NCI-H2171 (cell line): ENCODE results near the gene MAP4K4.

Experiments used
- DNase-seq: peaks from one replicate; lab custom pipeline; 2025; lab: John Stamatoyannopoulos, UW

The MAP4K4 gene

DNA sequence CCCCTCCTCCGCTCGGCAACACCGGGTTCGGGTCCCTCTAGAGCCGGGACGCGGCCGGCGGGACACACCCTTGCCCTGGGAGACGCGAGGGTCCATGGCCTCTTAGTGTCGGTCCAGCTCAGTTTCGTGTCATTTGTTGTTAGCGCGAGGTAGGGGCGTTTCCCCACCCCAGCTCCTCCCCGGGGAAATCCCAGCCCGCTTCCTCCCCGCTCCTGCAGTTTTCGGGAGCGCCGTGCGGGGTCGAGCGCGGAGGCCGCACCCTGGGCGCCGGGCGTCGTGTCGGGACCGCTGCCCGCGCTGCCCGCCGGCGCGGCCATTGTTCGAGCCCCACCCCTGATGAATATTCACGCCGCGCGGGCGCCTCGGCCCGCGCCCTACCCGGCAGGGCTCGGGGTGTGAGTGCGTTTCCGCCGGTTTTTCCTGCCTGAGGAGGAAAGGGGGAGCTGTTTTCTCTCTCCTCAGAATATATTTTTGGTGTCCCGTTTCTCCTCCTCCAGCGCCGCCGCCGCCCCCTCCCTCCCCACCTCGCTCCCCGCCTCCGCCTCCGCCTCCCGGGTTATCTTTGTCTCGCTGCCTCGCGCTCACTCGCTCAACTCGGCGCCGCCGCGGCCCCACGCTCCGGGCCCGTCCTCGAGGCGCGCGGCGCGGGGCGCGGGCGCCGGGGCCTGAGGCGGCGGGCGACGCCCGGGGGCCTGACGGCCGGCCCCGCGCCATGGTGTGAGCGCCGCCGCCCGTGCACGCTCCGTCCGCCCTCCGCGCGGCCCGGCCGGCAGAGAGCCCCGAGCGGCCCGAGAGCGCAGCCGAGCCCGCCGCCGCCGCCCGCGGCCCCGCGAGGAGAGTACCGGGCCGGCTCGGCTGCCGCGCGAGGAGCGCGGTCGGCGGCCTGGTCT lies at the start of gene MAP4K4:
MAP4K4 (plus strand) TSS at position 584 of the 890 bp plus-strand sequence. CDS start 374 bp downstream, outside the sequence.
- peak; percentile 76 for DNase-seq

DNA sequence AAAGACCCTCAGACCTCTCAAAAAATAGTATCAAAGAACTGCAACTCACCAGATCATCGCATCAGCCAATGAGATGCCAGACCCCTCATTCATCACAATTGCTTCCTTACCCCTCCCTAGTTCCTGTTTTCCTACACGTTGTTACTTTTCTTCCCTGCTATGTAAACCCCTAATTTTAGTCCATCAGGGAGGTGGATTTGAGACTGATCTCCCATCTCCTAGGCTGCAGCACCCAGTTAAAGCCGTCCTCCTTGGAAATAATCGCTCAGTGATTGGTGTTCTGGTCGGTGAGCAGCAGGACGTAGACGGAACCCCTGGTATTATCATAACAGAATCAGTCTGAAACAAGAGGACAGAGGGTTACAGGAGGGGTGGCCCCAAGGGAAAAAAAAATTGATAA lies 44.0 kb upstream of the MAP4K4 start:
- DNase-seq = no peak

DNA sequence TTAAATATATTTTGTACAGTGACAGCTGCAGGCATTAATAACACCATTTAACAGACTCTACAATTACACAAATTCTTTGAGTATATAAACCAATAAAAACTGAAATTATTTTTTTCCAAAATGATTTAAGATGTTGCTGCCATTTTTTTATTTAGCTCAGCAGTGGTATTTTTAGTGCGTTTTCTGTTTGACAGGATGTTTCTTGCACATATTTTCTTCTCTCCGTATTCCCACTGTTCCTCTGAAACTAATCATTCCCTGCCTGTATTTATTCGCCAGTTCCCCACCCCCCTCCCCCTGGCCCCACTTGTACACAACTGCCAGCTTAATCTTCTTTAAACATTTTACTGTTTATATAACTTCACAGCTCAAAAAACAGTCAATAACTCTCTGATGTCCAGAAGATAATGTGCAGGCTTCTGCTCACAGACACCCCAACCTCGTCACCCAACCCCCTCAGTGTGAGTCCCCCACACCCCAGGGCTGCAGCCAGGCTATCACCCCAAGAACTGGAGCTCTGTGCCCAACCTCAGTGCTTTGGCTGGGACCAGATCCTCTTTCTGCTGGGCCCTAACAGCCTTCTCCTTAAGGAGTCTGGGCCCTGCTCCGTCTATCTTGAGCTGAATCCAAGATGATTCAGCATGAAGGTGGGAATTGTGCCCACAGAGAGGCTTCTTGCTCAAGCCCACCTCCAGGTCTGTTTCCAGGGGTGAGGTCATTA lies 41.6 kb upstream of the MAP4K4 start:
- no peak for DNase-seq

DNA sequence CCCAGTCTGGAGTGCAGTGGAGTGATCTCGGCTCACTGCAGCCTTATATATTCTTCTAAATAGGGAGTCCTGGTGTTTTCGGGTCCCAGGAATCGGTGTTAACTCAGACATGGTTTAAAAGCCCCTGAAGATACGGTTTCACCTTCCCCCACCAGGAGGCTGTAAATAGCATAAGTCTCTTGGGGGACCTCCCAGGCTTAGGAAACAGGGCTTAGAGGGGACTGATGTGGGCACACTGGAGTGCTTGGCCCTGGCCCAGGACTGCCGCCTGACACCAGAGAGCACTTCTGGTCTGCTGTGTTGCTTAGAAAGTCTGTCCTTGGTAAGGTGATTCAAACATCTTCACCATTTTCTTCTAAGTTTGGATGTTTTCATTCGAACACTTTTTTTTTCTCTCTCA lies 39.7 kb upstream of the MAP4K4 start:
- DNase-seq = peak; percentile 80

DNA sequence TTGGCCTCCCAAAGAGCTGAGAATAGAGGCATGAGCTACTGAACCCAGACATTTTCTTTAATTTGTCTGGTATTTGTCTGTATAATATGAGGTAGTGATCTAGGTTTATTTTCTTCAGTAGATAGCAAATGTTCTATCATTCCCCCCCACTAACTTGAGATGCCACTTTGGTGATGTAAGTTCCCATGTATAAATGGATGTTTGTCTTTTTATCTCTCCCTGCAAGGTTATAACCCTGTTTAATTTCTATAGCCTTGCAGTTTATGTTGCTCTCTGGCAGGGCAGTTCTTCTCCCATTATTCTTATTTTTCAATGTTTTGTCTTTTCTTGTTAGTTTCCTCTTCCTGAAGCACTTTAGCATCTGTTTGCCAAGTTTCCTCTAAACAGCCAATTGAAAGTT lies 39.1 kb upstream of the MAP4K4 start:
- no peak for DNase-seq

DNA sequence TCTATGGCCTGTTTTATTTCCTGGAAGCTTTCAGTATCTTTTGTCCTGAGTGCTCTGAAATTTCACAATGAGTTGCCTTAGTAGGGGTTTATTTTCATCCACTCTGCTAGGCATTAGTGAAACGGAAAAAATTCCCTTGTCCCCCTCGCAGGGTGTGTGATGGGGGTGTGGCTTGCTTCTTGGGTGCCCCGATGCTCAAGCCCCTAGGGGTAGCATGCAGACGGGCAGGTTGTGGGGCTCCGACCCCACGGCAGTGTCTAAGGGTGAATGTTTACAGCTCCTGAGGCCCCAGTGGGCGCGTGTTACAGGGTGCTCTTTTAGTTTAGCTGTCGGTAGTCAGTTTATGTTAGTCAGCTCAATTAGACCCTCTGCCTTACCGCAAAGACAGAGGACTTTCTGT lies 32.2 kb upstream of the MAP4K4 start:
- DNase-seq = no peak

DNA sequence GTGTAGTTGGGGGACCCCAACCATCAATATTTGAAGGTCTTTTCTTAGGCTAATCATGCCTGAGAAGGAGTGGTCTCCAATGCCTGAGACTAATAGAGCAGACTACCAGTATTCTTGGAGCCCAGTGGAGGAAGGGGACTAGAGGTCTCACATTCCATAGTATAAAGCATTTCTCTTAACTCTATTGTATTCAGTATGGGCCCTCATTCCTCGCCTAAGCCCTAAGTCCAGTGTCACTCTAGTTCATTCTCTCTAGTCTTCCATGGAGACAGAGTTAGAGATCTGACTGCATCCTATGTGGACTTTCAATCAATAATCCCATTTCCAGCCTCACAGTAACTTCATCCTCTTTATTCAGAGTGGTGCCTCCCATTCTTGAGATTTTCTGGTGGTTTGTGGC lies 29.7 kb upstream of the MAP4K4 start:
- no peak for DNase-seq

DNA sequence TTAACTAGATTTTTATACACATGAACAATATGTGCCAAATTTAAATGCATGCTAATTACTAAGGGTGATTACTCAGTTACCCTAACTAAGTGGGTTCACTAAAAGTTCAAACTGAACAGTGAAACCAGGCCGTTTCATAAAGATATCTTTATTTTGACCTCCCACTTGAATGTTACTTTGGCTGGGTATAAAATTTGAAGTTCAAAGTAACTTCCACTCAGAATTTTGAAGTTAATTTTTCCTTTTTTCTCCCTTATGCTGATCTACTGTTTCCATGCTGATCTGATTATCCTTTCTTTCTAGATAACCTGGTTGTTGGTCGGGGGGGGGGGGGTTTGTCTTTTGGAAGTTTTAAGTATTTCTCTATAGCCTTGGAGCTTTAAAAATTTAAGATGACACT lies 25.5 kb upstream of the MAP4K4 start:
- DNase-seq = no peak

DNA sequence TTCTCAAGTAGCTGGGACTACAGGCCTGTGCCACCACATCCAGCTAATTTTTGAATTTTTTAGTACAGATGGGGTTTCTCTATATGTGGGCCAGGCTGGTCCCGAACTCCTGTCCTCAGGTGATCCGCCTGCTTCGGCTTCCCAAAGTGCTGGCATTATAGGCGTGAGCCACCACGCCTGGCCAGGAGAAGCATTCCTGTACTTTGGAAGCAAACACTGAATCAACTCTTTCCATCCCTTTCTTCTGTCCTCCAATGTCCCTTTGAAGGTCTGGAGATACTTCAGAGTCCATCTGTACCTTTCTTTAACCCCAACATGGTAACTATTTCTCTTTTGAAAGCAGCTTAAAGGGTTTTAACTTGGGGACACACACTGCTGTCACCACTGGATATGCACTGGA lies 23.6 kb upstream of the MAP4K4 start:
- no peak for DNase-seq

DNA sequence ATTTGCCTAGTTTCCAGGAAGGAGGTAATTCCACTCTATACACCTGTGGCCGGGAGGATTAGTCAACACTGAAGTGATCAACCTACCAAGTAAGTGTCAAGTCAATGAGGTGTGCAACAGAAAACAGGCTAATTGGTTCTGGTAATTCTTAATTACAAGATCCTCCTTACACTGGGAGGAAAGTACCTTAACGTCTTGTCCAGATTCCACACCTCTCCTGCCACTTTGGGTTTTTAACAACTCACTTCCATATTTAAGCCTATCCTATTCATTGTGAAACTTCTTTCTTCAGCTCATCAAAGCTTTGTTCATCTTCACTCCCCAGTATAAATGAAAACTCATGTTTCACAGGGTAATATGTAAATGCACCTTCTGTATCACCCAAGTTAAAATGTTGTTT lies 22.0 kb upstream of the MAP4K4 start:
- no peak for DNase-seq

DNA sequence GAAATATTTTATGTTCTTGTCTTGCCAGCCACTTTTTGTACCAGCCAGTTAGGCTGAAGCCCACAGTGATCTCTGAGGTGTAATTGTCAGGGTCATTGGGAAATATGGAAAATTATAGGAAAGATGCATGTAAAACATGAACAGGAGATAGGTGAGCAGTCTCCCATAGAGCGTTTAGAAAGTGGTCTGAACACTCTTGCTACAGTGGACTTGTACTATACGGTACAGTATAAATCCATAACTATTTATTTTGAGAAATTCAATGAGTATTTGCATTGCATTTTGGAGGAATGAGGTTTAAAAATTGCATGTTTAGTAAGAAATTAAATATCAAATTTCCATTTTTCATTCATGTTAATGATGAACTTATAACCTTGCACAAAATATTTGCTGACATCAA lies 20.8 kb upstream of the MAP4K4 start:
- DNase-seq = no peak

DNA sequence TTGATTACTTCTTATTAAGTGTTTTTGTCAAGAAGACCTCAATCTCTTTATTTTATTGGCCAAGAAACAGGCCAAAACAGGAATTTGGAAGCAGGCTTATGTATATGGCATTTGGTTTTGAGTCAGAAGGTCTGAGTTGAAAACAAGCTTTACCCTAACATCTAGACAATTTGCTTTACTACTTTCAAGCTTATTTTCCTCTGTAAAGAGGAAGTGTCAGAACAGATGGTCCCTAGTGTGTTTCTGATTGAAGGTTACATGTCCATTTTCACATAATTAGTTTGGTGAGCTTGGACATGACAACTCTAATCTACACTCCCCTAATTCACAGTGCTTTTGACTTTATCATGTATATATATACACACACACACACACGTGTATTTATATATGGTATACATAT lies 19.8 kb upstream of the MAP4K4 start:
- no peak for DNase-seq

DNA sequence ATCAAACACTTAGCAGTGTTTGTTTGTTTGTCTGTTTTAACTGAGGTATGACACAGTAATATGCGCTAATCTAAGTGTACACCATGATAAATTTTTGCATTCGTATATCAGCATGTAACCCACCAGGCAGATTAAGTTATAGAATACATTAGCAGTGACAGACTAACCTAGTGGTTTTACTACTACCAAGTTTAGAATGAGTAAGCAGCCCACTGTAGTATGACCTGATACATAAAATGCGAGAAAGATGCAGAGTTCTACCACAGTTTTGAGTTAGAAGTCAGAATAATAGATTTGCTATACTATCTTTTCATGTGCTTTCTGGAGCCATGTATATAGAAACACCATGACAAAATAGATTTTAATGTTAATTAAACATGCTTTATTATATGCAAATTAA lies 19.1 kb upstream of the MAP4K4 start:
- no peak for DNase-seq

DNA sequence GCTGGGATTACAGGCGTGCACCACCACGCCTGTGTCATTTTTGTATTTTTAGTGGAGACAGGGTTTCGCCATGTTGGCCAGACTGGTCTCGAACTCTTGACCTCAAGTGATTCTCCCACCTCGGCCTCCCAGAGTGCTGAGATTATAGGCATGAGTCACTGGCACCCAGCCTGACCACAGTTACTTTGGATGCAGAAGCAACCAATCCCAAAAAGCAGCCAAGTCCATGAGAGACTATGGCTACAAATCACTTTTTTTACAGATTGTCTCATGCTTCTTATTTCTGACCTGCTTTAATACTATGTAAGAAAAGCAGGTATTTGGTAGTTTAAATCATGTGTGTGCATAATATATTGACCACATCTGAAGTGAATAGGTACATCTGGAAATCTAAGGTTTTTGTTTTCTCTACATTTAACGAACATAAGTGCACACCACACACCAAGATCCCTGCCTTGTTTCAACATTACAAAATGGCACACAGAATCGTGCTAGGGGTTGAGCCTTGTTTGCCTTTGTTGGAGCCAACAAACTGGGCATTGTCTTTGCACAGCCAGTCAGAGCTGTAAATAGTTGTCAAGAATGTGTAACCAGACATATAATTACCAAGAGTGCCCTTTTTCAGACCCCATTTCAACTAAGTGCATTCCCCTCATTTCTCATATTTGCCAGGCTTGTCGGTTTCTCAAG lies 18.3 kb upstream of the MAP4K4 start:
- DNase-seq = no peak

DNA sequence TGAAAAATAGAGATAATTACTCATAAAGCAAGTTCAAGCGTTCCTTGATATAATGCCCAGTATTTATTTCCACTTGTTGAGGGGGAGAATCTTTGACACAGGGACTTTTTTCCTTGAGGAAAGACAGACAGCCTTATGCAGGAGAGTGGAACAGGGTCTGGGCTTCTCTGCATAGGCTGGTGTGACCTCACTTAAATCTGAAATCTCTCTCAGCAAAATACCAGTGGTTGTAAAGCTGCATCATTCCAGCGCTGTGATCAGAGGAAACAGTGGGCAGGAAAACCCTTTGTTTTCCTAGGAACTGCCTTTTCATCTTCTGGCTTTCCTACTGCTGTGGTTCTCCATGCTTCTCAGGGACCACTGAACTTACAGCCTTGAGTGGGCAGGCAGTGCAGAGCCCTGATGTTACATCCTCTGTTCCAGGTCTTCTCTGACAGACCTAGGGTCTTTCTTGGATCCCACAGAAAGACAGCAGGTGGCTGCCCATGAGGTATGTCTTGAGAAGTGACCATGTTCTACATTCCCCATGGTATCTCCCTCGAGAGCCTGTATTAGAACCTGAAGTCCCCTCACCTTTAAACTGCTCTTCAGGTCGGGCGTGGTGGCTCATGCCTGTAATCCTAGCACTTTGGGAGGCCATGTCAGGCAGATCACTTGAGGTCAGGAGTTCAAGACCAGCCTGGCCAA lies 17.6 kb upstream of the MAP4K4 start:
- DNase-seq = no peak

DNA sequence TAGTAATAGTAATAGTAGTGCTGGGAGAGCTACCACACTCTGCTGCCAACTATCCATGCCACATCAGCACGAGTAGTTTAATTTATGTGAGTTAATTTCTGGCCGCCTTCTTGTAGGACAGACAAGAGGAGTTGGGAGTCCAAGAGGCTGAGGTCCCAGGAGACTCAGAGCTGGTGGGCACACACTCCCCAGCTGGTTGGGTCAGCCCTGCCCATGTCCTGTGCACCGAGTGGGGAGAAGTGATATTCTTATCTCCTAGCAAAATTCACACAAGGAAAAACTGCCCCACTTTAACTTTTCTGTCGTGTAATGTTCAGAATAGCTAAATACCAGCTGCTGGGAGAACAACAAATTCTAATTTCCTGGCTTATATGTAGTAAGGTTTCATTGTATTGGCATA lies 15.2 kb upstream of the MAP4K4 start:
- DNase-seq = no peak

DNA sequence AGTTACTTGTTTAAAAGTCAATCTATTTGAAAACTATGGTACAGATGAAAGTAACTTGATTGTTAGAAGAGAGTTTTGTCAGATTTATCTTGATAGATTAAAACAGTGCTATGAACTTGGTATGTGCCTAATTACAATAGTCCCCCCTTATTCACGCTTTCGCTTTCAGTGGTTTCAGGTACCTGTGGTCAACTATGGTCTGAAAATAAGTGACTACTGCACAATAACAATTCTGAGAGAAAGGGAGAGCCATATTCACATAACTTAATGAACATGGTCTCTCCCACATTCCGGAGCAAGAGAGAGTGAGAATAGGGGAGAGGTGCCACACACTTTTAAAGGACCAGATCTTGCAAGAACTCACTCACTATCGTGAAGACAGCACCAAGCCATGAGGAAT lies 13.2 kb upstream of the MAP4K4 start:
- no peak for DNase-seq

DNA sequence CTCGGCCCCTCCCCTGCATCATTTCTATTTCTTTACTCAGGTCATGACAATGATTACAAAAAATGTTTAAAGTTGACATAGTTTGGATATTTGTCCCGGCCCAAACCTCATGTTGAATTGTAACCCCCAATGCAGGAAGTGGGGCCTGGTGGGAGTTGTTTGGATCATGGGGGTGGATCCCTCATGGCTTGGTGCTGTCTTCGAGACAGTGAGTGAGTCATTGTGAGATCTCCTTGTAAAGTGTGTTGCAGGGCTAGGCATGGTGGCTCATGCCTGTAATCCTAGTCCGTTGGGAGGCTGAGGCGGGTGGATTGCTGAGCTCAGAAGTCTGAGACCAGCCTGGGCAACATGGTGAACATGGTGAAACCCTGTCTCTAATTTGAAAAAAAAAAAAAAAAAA lies 9.2 kb upstream of the MAP4K4 start:
- no peak for DNase-seq

DNA sequence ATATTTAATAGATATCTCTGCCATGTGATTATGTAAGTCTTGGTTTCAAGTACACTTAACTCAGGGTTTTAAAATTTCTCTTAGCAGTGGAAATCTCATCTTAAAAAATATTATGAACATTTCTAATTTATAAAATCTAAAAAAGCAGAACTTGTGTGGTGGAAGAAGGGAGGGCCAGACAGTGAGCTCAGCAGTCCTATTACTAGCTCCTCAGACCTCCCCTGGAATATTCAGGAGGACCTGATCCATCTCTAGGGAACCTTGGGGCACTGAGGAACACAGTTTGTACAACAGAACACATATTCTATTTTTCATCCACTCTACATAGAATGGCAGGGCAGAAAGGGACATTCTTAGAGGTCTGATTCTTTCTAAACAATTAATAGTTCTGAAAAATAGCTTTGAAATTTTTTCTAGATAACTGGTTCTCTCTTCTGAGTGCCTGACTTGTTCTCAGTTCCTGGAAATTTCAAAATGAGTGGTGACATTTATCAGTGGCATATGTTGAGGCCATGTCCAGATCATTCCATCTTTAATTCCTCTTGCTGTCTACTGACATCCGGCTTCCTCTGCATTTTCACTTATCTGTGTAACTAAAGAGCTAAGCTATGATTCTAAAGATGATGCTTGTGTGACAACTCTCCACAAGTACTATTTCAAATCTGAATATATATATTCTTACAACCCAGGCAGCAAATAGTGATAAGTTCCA lies 8.2 kb upstream of the MAP4K4 start:
- DNase-seq = no peak

DNA sequence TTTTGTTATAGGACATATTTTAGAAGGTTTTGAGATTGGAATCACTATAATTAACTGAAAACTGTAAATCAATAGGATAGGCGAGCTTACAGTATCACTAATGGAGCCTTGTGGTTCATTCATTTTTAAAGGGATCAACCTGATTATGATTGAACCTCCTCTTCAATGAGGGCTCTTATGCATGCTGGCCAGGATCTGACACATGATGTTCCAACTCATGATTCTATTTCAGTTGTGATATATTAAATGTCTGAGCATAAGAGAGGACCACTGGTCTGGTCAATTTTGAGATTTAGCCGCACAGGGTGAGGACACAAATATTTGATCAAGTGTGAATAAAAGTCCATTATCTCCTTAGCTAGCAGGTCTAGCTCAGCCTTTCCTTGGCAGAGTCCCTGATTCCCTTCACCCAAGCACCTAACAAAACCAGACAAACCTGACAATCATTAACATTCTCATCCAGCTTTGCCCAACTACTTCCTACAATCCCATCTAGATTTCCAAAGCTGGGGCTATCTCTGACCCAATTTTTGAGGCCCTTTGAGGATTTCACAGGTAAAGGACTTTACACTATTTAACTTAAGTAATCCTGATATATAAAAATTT lies 6.9 kb upstream of the MAP4K4 start:
- DNase-seq = no peak

DNA sequence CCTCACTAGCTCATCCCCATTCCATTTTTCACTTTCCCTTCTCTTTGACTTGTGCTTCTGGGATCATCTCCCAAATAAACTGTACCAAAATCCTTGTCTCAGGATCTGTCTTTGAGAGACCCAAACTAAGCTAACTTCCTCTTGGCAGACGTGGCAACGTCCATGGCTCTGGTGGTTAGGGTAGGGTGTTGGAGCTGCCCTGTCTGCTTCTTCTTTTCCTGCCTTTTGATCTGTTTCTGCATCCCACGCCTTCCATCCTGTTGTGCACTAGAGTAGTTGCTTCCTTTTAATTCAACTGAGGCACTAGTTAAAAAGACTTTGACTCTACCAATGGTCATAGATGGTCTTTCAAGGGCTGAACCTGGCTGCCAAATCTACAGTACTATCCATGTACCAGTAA lies 5.5 kb upstream of the MAP4K4 start:
- no peak for DNase-seq
